ENCODE data around the gene SGSM1. TPM values are rescaled to one million over a fixed set of nuclear protein-coding genes. Genes with fewer than 3 reads are reported as not detected.

SGSM1 gene
- total RNA-seq, 4 donors from 2014 or later: 1.7 to 6.3 (median 3.7) TPM

- Histone ChIP-seq H3K9me3 (no peaks in the 10 kb centered on the region), H3K36me3 (no peaks in the 10 kb centered on the region), H3K27ac (no peak overlapping the region), H3K4me3 (no peak overlapping the region), H3K4me1 (no peaks in the 10 kb centered on the region), H3K27me3 (no peaks in the 10 kb centered on the region)
- TF ChIP-seq POLR2AphosphoS5 (IDR thresholded peaks at IDR 0.05): no peak
- no peak for TF ChIP-seq EP300 (IDR thresholded peaks at IDR 0.05)
- no peak for TF ChIP-seq POLR2A (IDR thresholded peaks at IDR 0.05)
- no peak for TF ChIP-seq CTCF (IDR thresholded peaks at IDR 0.05)
- 88% methylated on average over 7 of the region's 7 CpGs for WGBS
- no peak for DNase-seq (ENCODE audit: low spot score in 2 of 2)
These were observed 65.7 kb downstream of the SGSM1 start for GRCh38 chr22:24871611-24872205.

GRCh38 chr22:24873226-24873625 is 67.2 kb downstream of the SGSM1 start:
- no peak for DNase-seq (ENCODE audit: low spot score in 2 of 2)
- Histone ChIP-seq H3K9me3 (no peaks in the 10 kb centered on the region), H3K4me1 (no peaks in the 10 kb centered on the region), H3K27me3 (no peaks in the 10 kb centered on the region), H3K27ac (no peak overlapping the region), H3K4me3 (no peak overlapping the region), H3K36me3 (no peaks in the 10 kb centered on the region)
- TF ChIP-seq CTCF (IDR thresholded peaks at IDR 0.05) (no peak), POLR2AphosphoS5 (IDR thresholded peaks at IDR 0.05) (no peak), POLR2A (IDR thresholded peaks at IDR 0.05) (no peak), EP300 (IDR thresholded peaks at IDR 0.05) (no peak)
- 67% methylated on average over 5 of the region's 5 CpGs for WGBS

GRCh38 chr22:24875862-24876506 is 70.0 kb downstream of the SGSM1 start:
- Histone ChIP-seq H3K36me3 (no peaks in the 10 kb centered on the region), H3K27ac (no peak overlapping the region), H3K4me3 (no peak overlapping the region), H3K27me3 (no peaks in the 10 kb centered on the region), H3K9me3 (no peaks in the 10 kb centered on the region), H3K4me1 (no peaks in the 10 kb centered on the region)
- WGBS: 54% methylated on average over 3 of the region's 4 CpGs
- DNase-seq (ENCODE audit: low spot score in 2 of 2): no peak
- TF ChIP-seq POLR2A (IDR thresholded peaks at IDR 0.05) (no peak), CTCF (IDR thresholded peaks at IDR 0.05) (no peak), POLR2AphosphoS5 (IDR thresholded peaks at IDR 0.05) (no peak), EP300 (IDR thresholded peaks at IDR 0.05) (no peak)

GRCh38 chr22:24876700-24877099 is 70.7 kb downstream of the SGSM1 start:
- H3K27ac ChIP-seq: no peak overlapping the region
- no peaks in the 10 kb centered on the region for H3K36me3 ChIP-seq
- H3K4me3 ChIP-seq: no peak overlapping the region
- H3K9me3 ChIP-seq: no peaks in the 10 kb centered on the region
- H3K4me1 ChIP-seq: no peaks in the 10 kb centered on the region
- DNase-seq (ENCODE audit: low spot score in 2 of 2): no peak
- 100% methylated on average over 1 of the region's 1 CpG for WGBS
- H3K27me3 ChIP-seq: no peaks in the 10 kb centered on the region
- TF ChIP-seq POLR2A (IDR thresholded peaks at IDR 0.05) (no peak), CTCF (IDR thresholded peaks at IDR 0.05) (no peak), EP300 (IDR thresholded peaks at IDR 0.05) (no peak), POLR2AphosphoS5 (IDR thresholded peaks at IDR 0.05) (no peak)

GRCh38 chr22:24878969-24879368 is 73.0 kb downstream of the SGSM1 start:
- TF ChIP-seq POLR2A (IDR thresholded peaks at IDR 0.05): no peak
- no peak for TF ChIP-seq CTCF (IDR thresholded peaks at IDR 0.05)
- no peak for TF ChIP-seq POLR2AphosphoS5 (IDR thresholded peaks at IDR 0.05)
- TF ChIP-seq EP300 (IDR thresholded peaks at IDR 0.05): no peak
- Histone ChIP-seq H3K27ac (no peak overlapping the region), H3K36me3 (no peaks in the 10 kb centered on the region), H3K27me3 (no peaks in the 10 kb centered on the region), H3K9me3 (no peaks in the 10 kb centered on the region), H3K4me1 (no peaks in the 10 kb centered on the region), H3K4me3 (no peak overlapping the region)
- DNase-seq (ENCODE audit: low spot score in 2 of 2): no peak
- WGBS: 83% methylated on average over 2 of the region's 2 CpGs

Measured in suprapubic skin (tissue), 4 donors.